Tibial nerve (tissue), 3 donors: Measurements from ENCODE around the gene CEP112.

Experiments
- POLR2A ChIP-seq, 2 donors: fragments of 450-650 bp; IDR thresholded peaks; one replicate each; pipeline ENCODE4 v1.6.1; 2017; ENCODE audit warnings: antibody characterized with exemption in 2 of 2, mild to moderate bottlenecking in 2 of 2, moderate library complexity in 2 of 2
- TF ChIP-seq, protein P1 (sequence below), 5 experiments: fragments of 200-600 bp in 3 of 5; fragments of 450-650 bp in 2 of 5; sonication (generic) in 3 of 5; IDR thresholded peaks; one replicate each; pipeline ENCODE4 v1.5.1; 2016 to 2019; ENCODE audit warnings: antibody characterized with exemption in 5 of 5, mild to moderate bottlenecking in 3 of 5, moderate library complexity in 2 of 5

DNA sequence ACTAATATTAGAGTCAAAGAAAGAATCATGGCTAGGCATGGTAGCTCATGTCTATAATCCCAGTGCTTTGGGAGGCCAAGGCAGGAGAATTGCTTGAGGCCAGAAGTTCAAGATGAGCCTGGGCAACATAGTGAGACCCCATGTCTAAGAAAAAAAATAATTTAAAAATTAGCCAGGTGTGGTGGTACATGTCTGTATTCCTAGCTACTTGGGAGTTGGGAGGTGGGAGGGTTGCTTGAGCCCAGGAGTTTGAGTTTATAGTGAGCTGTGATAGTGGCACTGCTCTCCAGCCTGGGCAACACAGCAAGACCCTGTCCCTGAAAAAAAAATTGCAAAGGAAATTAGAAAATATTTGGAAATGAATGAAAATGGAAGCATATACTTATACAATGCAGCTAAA, 420.2 kb downstream of the CEP112 start:
- TF ChIP-seq, protein P1, sequence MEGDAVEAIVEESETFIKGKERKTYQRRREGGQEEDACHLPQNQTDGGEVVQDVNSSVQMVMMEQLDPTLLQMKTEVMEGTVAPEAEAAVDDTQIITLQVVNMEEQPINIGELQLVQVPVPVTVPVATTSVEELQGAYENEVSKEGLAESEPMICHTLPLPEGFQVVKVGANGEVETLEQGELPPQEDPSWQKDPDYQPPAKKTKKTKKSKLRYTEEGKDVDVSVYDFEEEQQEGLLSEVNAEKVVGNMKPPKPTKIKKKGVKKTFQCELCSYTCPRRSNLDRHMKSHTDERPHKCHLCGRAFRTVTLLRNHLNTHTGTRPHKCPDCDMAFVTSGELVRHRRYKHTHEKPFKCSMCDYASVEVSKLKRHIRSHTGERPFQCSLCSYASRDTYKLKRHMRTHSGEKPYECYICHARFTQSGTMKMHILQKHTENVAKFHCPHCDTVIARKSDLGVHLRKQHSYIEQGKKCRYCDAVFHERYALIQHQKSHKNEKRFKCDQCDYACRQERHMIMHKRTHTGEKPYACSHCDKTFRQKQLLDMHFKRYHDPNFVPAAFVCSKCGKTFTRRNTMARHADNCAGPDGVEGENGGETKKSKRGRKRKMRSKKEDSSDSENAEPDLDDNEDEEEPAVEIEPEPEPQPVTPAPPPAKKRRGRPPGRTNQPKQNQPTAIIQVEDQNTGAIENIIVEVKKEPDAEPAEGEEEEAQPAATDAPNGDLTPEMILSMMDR (IDR thresholded peaks at IDR 0.05): no peak
- no peak for TF ChIP-seq POLR2A (IDR thresholded peaks at IDR 0.05)
